Panc1 (cell line): Measurements from ENCODE around the gene IBA57. TPM values are rescaled to one million over a fixed set of nuclear protein-coding genes. Genes with fewer than 3 reads are reported as not detected.

Source experiments
- ATAC-seq: fragments of 200-7000 bp; cut with Tn5 transposase; 2 replicates; pipeline ENCODE4 v1.9.1; 2020; ENCODE audit warnings: mild to moderate bottlenecking, moderate library complexity
- BruUV-seq: library from RNA; stranded (reverse); fragments of 400-500 nt; replicated peaks from 2 replicates; lab custom pipeline; 2021; lab: Mats Ljungman, UMichigan
- CTCF ChIA-PET: fragments of 300-600 bp; sonication (Branson Sonifier 250); formaldehyde crosslinking; loops from one replicate; lab custom pipeline; 2022; ENCODE audit warnings: antibody characterized with exemption; lab: Charles Lee
- POLR2A ChIA-PET: fragments of 300-600 bp; sonication (Branson Sonifier 250); formaldehyde crosslinking; loops from one replicate; lab custom pipeline; 2022; ENCODE audit warnings: antibody characterized with exemption; lab: Charles Lee
- DNase-seq: peaks from one replicate; pipeline ENCODE4 v3.0.0-alpha.2; 2010; ENCODE audit warnings: low read depth, low spot score
- H3K27ac ChIP-seq: 2 replicates; pipeline ENCODE4 v1.5.1; 2011; ENCODE audit warnings: mild to moderate bottlenecking, low read length, inconsistent platforms
- H3K27me3 ChIP-seq: fragments of 200-500 bp; sonication (Bioruptor generic); 2 replicates; pipeline ENCODE4 v1.6.0; 2014; ENCODE audit warnings: low read length, inconsistent platforms; ENCODE audit not compliant: control insufficient read depth, insufficient read depth
- H3K36me3 ChIP-seq: fragments of 200-500 bp; sonication (Bioruptor generic); 2 replicates; pipeline ENCODE4 v1.5.1; 2014; ENCODE audit warnings: inconsistent platforms, mild to moderate bottlenecking, low read length, moderate library complexity; ENCODE audit not compliant: control insufficient read depth, insufficient read depth
- H3K4me1 ChIP-seq: 2 replicates; pipeline ENCODE4 v1.5.1; 2011; ENCODE audit warnings: inconsistent platforms, mild to moderate bottlenecking, low read length, moderate library complexity; ENCODE audit not compliant: control insufficient read depth, insufficient read depth
- H3K4me3 ChIP-seq, 2 experiments: 2 replicates each; pipeline ENCODE4 v1.5.1; 2011 to 2012; ENCODE audit warnings: low read depth in 2 of 2, low read length in 2 of 2, mild to moderate bottlenecking in 2 of 2, inconsistent platforms in 1 of 2, moderate library complexity in 1 of 2
- H3K9me3 ChIP-seq: fragments of 200-500 bp; sonication (Bioruptor generic); 2 replicates; pipeline ENCODE4 v1.5.1; 2014; ENCODE audit warnings: low read depth, mild to moderate bottlenecking, inconsistent platforms, low read length, moderate library complexity; ENCODE audit not compliant: control insufficient read depth, insufficient read depth
- CTCF ChIP-seq: fragments of 450-650 bp; IDR thresholded peaks from 2 replicates; pipeline ENCODE4 v1.5.1; 2017; ENCODE audit warnings: mild to moderate bottlenecking
- POLR2AphosphoS5 ChIP-seq: IDR thresholded peaks from 2 replicates; pipeline ENCODE4 v1.6.1; 2012; ENCODE audit warnings: mild to moderate bottlenecking, low read depth, low read length, moderate library complexity
- REST ChIP-seq, 2 experiments: IDR thresholded peaks; 2 replicates each; pipeline ENCODE4 v1.6.1; 2011 to 2012; ENCODE audit warnings: low read depth in 2 of 2, control low read depth in 1 of 2, low read length in 1 of 2, mild to moderate bottlenecking in 1 of 2, moderate library complexity in 1 of 2; ENCODE audit not compliant: insufficient read depth in 1 of 2
- SIN3A ChIP-seq: IDR thresholded peaks from 2 replicates; pipeline ENCODE4 v1.6.1; 2012; ENCODE audit warnings: low read depth, mild to moderate bottlenecking, low read length, moderate library complexity, borderline replicate concordance; ENCODE audit not compliant: insufficient read depth
- TCF7L2 ChIP-seq: IDR thresholded peaks from 2 replicates; pipeline ENCODE4 v1.6.1; 2011; ENCODE audit warnings: mild to moderate bottlenecking, low read depth, low read length, inconsistent platforms
- in situ Hi-C: cut with HindIII; loops from 2 replicates; pipeline ENCODE4 v1.10.0; 2016; ENCODE audit warnings: low sequenced_read_pairs, low pct_unique_long_range_greater_than_20kb
- intact Hi-C: fragments of 100-400 bp; cut with micrococcal nuclease; formaldehyde crosslinking; loops from one replicate; pipeline ENCODE4 v1.10.0; 2022; ENCODE audit not compliant: unreplicated experiment
- total RNA-seq: library from RNA; stranded (reverse); gene quantifications from one replicate; pipeline ENCODE4 v1.2.1, GENCODE V29; 2021; ENCODE audit not compliant: unreplicated experiment

The IBA57 gene
- total RNA-seq, 1 experiment from 2014 or later, result 11.3 TPM

- in situ Hi-C loops, result no loop called here
- DNase-seq, result no peak
- CTCF ChIA-PET, result no interaction called here
- H3K9me3 ChIP-seq, result no peaks in the 10 kb centered on the region
- H3K27me3 ChIP-seq, result no peaks in the 10 kb centered on the region; the same call in 1 of the 2 replicates
- intact Hi-C loops, result no loop called here
- TF ChIP-seq REST (IDR thresholded peaks at IDR 0.05; ENCODE audit: insufficient read depth in 1 of 2, low read depth in 2 of 2, low read length in 1 of 2) (no peak), SIN3A (no peak), POLR2AphosphoS5 (no peak), CTCF (no peak), TCF7L2 (no peak)
- no peak for ATAC-seq
- peaks cover 13% of the 10 kb centered on the region for H3K4me1 ChIP-seq
- H3K4me3 ChIP-seq, result peak overlapping the region; percentile 87 to 96
- peak overlapping the region; percentile 80 for H3K27ac ChIP-seq
- POLR2A ChIA-PET, result interaction anchor here (0.6 kb wide), 1 partner anchor 11 kb away, joined by 14 read pairs; no protein-coding TSS in a partner anchor
- no TSS peak for BruUV-seq
- peaks cover 3% of the 10 kb centered on the region; the same call in 1 of the 2 replicates for H3K36me3 ChIP-seq
Measured at GRCh38 chr1:228141226-228142044, 24.2 kb upstream of the IBA57 start.

GRCh38 chr1:228142155-228142691 is 23.4 kb upstream of the IBA57 start:
- peaks cover 3% of the 10 kb centered on the region; the same call in 1 of the 2 replicates for H3K36me3 ChIP-seq
- ATAC-seq, result no peak
- H3K4me1 ChIP-seq, result peaks cover 13% of the 10 kb centered on the region
- in situ Hi-C loops, result no loop called here
- TF ChIP-seq SIN3A, result no peak
- no peak for TF ChIP-seq REST (IDR thresholded peaks at IDR 0.05; ENCODE audit: insufficient read depth in 1 of 2, low read depth in 2 of 2, low read length in 1 of 2)
- TF ChIP-seq POLR2AphosphoS5, result no peak
- TF ChIP-seq CTCF, result no peak
- TF ChIP-seq TCF7L2, result no peak
- no peak for DNase-seq
- H3K27ac ChIP-seq, result peak overlapping the region; percentile 80
- intact Hi-C loops, result no loop called here
- peak overlapping the region in 1 of 2 experiments; percentile 87; a peak in 2 of 4 replicates for H3K4me3 ChIP-seq
- BruUV-seq, result no TSS peak
- ChIA-PET CTCF (no interaction called here), POLR2A (no interaction called here)
- H3K9me3 ChIP-seq, result no peaks in the 10 kb centered on the region
- H3K27me3 ChIP-seq, result no peaks in the 10 kb centered on the region
